ENCODE results near the gene TRIM28.
A peak's percentile ranks its signal among the peaks of the same experiment; 100 is the strongest.
"Not testable (repeated sequence)": the region's sequence is repeated elsewhere in the genome, so short reads cannot be mapped to it uniquely, and the experiment has no call there.

Gene TRIM28

DNA sequence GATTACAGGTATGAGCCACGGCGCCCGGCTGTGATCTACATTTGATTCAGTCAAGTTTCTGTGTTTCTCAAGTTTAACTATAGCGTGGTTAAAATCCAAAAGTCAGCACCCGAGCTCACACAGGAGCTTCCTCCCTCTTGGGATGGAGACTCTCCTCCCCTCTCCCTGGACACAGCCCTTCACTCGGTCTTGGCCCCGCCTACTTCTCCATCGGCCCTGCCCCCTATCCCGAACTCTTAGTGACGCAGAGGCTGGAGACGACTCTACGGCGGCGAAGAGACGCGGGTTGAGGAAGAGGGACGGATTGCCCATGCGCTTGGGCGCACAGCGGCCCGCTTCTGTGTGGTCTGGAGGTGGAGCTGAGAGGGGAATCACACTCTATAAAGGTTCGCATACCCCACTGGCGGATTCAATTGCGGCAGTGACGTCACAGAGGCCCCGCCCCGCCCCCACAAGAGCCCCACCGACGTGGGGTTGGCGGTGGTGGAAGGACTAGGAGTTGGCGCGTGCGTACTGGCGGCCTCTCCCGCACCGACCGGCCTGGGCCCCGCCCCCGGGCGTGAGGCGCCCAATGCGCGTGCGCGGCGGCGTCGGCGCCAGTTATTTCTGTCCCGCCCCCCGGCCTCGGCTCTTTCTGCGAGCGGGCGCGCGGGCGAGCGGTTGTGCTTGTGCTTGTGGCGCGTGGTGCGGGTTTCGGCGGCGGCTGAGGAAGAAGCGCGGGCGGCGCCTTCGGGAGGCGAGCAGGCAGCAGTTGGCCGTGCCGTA lies at the start of gene TRIM28:
TSS of gene TRIM28 (plus strand) at position 239 of the 765 bp plus-strand sequence. CDS start 694 bp downstream, outside the sequence.
- DNase-seq, result peak; percentile 100

DNA sequence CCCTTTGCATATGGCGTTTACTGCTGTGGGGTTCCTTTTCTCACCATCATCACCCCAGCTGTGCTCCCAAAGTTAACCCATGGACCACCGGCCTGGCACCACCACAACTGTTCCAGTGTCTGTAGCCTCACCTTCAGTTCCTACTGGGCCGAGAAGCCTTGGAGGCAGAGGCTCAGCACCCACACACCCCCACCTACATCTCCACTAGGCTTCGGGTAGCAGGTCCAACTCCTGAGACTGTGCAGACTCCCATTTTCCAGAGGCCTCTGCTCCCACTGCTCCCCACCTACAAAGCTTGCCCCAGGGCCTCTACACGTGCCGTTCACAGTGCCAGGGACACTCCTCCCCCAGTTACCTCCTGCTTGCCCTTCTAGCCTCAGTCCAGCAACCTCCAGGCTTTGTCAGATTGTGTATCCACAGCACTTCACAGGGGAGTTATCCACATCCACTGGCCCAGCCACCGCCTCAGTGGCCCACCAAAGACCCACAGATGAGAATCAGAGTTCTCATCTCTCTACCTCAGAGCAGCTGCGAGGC lies 46.2 kb upstream of the TRIM28 start:
- no peak for DNase-seq

DNA sequence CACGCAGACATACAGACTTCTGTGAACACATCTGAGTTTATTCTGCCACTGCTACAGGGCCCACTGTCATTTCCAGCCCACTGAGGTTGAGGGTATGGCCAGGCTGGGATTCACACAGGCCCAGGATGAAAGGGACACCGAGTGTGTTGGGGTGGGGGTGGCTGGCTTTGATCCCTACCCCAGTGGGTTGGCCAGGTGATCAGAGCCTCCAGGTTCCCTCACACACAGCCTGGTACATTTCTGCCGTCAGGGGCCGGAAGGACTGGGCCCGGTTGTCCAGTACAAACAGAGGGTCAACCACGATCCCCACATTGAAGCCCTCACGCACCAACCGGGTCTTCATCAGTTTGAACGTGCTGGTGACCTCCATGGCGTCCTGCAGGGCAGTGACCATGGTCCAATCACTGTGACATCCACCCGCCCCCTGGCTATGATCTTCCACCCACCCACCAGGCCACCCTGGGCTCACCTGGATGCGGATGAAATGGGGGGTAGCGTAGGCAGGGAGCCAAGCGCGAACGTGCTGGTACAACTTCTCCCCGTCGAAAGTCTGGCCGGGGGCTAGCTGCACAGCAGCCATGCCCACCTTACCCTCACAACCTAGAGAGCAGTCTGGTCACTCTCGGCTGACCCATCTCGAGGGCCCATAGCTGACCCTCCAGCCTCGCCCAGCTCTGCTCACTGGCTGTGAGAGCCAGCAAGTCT lies 45.4 kb upstream of the TRIM28 start:
- no peak for DNase-seq

DNA sequence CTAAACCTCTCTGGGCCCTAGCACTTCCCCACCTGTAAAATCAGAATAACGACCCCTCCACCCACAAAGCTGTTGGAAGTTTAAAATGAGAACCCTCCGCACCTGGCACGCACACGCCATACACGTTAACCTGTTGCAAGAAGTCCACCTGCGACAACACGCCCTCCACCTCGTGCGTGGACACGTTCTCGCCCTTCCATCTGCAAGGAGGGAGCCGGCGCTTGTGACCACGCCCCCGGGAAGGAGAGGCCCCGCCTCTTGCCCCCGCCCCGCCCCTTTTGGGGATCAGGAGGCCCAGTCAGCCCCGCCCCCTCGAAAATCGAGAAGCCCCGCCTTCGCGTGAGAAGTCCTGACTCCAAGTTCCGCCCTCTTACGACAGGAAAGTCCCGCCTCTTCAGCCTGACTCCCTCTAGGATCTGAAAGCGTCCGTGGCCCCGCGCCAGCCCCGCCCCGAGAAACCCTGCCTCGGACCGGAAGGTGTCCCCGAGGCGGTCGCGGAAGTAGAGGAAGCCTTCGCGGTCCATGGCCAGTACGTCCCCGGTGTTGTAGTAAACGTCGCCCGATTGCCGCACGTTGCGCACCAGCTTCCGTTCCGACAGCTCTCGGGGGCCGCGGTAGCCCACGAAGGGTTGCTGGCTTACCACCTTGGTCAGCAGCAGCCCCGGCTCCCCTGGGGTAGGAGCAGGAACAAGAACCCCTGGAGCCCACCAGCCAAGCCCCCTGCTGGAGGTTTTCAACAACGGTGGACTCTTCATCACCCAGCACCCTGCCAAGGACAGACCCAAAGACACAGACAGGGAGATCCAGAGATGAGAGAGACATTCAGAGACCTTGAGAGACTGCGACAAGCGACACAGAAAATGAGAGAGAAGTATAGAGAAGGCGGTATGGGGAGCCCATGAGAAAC lies 44.6 kb upstream of the TRIM28 start:
- DNase-seq, result peak; percentile 99 to 100

DNA sequence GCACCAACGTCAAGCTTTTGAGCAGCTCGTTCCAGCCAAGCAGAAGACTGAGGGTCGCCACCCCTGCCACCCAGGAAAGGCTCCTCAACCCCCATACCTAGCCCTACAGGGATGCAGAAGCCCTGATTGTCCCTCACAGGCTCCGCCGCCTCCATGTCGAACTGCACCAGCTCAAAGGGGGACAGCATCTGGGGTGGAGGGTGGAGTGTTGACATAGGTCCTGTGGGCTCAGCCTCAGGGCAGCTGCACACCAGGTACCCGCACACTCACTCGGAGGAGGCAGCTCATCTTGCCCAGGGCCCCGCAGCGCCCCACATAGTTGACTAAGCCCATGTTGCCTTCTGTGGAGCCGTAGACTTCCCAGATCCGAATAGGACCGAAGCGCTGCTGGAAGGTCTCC lies 43.6 kb upstream of the TRIM28 start:
- no peak for DNase-seq

DNA sequence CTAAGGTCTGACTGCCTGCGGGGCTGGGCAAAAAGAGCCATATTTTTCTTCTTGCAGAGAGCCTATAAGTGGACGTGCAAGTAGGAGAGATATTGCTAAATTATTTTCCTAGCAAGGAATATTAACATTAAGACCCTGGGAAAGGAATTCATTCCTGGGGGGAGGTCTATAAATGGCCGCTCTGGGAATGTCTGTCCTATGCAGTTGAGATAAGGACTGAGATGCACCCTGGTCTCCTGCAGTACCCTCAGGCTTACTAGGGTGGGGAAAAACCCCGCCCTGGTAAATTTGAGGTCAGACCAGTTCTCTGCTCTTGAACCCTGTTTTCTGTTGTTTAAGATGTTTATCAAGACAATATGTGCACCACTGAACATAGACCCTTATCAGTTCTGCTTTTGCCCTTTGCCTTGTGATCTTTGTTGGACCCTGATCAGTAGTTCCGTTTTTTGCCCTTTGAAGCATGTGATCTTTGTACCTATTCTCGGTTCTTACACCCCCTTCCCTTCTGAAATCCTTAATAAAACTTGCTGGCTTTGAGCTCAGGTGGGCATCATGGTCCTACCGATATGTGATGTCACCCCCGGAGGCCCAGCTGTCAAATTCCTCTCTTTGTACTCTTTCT lies 36.2 kb upstream of the TRIM28 start:
- not testable (repeated sequence) for DNase-seq

DNA sequence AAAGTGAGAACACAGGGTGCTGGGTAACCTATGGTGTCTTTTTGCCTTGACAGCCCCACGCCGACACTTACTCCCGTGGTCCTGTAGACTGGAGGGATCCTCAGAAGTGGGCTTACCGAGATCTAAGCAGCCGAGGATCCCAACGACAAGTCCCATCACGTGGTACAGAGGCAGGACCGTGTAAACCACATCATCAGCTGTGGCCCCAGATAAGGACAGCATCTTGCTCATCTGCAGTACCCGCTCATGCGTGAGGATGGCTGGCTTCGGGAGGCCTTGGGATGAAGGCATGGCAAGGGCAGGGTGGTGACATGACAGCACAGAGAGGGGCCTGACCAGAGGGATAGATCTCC lies 34.2 kb upstream of the TRIM28 start:
- DNase-seq, result no peak

DNA sequence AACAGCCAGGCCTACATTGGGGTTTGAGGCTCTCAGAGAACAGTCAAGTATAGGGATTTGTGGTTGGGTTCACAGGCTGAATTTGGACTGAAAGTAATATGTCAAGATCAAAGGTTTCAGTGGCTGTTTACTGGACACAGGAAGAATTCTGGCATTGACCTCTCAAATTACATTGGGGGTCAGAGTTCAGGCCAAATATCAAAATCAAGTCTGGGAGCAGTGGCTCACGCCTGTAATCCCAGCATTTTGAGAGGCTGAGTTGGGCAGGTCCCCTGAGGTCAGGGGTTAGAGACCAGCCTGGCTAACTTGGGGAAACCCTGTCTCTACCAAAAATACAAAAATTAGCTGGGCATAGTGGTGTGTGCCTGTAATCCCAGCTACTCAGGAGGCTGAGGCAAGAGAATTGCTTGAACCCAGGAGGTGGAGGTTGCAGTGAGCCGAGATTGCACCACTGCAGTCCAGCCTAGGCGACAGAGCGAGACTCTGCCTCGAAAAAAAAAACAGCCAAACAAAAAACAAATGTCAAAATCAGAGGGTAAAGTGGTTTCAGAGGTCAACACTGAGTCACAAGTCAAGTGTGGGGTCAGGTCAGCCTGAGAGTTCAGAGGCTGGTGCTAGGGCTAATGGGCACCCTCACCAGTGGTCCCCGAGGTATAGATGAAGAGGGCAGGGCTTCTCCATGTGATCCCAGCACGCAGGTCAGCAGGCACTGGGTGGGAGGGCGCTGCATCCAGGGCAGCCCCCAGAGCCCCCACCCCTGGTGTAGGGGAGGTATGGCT lies 33.6 kb upstream of the TRIM28 start:
- DNase-seq, result no peak

DNA sequence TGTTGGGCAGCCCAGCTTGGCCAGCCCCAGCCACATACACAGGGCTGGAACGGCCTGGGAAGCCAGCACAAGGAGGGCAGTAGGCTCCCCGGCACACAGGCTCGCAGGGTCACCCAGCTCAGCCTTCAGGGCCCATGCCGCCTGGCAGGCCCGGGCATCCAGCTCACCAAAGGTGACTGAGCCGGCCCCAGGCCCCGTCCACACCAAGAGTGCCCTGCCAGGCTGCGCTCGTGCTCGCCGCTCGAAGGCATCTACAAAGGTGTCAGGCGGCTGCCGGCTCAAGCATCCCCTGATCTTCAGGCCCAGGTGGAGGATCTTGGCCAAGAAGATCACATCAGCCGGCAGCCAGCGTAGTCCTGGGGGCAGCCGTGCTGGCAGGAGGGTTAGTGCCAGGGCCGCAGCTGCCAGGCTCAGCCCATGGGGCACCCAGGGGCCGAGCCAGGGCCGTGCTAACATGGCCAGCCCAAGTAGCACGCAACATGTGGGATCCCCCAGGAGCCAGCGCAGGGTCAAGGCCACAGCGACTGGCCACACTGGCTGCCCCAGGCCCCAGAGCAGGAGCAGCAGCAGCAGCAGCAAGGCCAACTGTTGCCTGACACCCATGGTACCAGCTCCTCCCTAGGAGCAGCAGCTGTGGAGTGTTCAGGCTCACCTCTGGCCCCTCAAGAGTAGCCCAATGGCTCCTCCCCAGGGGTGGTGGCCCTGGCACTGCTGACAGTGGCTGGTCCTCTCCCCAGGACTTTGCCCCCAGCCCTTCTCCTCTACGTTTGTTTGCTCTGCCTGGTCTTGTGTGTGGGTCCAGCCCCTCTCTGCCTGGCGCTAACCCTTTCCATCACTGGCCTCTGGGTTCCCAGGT lies 32.3 kb upstream of the TRIM28 start, which contains the start of gene SLC27A5:
TSS of gene SLC27A5 (minus strand) at position 640 of the 856 bp plus-strand sequence. CDS start at position 603, 37 bp downstream.
- DNase-seq, result no peak

DNA sequence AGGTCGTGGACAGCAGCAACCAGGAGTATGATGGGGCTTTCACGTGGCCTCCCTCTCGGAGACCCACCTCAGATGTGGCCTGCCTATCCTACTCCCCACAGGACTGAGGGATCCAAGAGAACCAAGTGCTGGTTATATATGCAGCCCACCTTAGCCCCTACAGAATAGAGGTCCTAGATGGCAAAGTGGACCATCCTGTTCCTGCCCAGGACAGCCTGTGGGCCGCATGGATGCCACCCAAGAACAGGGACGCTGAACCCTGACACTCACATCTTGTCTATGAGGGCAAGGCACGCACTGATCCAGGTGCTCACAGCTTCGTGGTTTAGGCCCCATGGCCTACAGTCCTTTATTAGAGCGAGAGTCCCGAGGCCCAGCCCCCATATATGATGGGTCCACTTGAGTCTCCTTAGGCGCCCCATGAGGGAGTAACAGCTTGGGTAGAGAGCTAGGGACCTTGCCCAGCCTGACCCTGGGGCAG lies 30.6 kb upstream of the TRIM28 start:
- DNase-seq, result no peak

DNA sequence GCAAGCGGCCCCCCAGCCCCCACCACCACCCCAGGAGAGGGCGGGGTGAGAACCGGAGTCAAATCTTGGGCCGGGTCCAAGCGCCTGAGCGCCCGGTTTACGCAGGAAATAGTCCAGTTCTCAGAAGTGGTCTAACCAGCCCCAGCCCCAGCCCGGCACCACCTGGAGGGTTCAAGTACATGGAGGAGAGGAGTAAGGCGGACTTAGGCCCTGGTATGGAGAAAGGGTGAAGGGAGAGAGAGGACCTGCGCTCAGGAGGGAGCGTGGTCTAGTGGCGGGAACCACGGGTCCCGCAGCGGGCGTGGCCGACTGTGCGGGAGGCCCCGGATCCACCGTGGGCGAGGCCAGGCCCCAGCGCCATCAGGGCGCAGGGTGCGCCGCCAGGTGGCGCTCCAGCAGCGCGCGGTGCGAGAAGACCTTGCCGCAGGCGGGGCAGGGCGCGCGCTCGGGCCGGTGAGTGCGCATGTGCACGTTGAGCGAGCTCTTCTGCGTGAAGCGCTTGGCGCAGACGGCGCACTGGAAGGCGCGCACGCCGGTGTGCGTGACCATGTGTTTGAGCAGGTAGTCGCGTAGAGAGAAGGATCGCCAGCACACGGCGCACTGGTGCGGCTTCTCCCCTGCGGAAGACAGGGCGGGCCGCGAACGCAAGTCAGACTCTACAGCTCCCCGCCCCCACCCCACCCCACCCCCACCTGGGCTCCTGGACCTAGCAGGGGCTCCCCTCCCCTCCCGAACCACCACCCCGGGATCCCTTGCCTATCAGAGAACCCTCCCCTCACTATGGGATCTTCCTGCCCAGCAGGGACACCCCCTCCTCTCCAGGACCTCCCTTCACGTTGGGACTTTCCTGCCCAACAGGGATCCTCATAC lies 29.9 kb upstream of the TRIM28 start:
- peak; percentile 95 to 98 for DNase-seq

DNA sequence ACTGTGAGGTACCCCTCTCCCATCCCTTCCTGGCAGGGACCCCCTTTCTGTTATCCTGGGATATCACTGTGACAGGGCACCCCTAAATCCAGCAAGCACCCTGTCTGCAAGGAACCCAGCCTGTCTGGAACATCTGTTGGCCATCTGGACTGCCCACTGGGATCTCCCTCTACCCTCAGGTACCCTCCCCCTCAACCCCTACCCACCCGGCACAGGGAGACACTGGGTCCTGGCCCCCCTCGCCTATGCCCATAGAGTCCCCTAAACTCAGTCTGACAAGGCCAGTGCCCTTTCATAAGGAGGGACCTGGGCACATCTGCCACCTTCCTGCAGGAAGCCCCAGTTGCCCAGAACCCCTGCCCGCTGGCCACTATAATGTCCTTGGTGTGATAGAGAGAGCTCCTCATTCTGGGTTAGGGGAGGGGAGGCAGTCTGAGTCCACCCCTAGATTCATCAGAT lies 29.3 kb upstream of the TRIM28 start:
- DNase-seq, result no peak

DNA sequence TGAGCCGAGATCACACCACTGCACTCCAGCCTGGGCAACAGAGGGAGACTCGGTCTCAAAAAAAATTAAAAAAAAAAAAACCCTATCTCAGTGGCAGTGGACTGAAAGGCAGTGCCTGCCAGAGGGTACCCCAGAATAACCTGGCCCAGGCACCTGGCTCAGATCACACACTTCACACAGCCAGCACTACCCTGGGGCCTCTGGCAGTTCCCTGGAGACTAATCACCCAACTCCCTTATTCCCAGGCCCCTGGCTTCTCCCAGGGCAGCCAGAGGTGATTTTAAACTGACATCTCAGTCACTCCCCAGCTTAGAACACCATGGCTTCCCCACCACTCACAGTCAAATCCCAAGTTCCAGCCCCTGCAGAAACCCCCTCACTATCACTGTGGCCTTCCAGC lies 28.6 kb upstream of the TRIM28 start:
- no peak for DNase-seq

DNA sequence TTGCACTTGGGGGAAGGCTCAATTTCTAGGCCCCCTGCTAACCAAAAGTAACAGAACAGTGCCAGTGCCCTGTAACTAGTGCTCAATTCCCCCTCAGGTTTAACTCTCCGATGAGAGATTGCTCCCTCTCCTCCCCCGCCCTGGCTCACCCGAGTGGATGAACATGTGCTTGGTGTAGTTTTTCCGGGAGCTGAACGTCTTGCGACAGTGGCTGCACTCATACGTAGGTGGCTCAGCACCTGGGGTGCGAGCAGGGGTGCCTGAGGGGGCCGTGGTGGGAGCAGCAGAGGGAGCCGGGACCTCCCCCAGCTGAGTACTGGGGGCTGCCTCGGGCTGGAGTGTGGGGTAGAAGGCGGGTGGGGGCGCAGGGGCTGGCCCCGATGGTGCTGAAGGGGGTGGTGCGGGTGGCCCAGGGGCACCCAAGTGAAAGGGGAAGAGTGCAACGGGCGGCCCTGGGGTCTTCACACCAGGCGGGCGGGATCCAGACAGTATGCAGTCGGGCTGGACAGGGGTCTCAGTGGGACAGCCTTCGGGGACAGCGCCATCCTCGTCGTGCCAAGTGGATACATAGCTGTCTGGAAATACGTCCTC lies 27.5 kb upstream of the TRIM28 start:
- DNase-seq, result no peak

DNA sequence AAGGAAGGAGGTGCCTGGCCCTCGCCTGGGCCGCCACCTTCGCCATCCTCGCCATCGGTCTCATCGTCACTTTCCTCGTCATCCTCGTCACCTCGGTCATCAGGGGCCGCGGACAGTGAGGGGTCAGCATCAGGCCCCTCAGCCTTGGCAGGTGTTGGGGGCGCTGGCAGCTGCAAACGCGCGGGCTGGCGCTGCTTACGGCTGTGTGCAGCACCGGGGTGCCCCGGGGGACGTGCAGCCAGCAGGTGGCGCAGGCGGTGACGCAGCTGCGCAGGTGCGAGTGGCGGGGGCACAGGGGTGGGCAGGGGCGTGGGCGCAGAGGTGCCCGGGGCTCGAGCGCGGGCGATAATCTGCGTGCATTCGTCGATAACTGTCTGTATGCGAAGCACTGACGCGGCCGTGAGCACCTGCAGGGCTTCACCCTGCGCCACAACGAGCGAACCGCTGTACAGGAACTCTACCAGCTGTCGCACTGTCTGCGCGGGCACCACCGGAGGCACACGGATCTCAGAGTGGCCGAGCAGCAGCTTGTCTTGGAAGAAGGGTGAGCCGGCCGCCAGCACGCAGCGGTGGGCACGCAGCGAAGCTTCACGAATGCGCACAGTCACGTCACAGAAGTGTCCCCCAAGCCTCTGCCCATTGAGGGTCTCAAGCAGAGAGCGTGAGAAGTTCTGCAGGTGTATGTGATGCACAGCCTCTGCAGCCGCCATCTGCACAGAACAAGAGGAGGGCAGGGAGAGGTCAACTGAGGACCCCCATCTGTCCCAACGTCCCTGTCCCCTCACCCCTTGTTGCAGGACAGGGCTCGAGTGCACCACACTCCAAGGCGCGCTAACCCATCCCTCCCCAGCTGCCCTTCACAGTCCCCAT lies 26.7 kb upstream of the TRIM28 start:
- DNase-seq, result no peak

DNA sequence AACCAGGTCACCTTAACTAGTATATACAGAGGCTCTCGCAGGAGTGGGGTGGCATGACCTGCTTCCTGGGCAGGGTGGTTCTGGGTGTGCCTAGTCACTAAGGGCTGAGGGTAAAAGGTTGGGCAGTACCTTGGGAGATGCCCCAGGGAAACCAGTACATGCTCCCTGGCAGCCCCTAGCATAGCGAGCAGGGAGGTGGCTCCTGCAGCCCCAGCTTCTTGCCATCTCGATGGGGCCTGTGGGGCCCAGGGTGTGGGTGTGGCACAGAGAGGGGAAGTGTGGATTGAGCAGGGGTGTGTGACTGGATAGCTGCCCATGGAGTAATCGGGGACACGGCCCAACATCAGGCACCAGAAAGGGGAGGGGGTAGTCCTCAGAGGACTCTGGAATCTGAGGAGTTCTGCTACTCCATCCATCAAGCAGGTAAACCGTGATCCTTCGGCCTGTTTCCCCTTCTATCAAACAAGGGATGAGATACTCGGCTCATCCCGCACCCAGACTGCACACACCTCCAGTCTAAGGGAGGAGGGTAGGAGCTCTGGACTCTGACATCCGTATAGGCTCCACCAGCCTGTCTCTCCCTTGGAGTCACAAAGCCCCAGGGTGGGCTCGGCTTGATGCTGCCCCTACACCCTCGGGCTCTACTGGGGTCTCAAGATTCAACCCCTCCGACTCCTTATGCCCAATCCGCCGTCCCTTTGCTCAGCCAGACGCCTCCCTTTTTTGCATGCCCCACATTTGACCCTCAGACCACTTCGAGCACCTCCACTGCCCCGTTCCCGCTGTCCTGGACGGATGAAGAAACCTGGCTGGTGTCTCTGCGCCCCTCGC lies 25.4 kb upstream of the TRIM28 start:
- DNase-seq, result no peak

DNA sequence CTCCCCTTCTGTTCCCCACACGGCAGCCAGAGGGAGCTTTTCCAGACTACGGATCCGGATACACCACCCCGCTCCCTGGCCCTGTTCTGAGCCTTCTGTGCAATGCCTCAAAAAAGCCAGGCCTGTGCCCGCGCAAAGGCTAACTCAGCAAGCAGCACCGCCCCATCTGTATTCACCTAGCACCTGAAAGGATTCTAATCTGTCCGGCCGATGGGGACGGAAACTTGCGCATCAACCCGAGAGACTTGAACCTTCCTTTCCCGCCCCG lies 24.8 kb upstream of the TRIM28 start:
- DNase-seq, result peak; percentile 57 to 60

All from stimulated activated CD4-positive, alpha-beta T cell treated with anti-CD3 and anti-CD28 coated beads, Interleukin-2, amount 100 ng/mL, for 24 hours (primary cell).